Keratinocyte (primary cell): ENCODE measurements around the gene MAN1C1.

Source experiments
- CTCF ChIP-seq, 3 experiments: IDR thresholded peaks in 1 of 3; conservative IDR thresholded peaks in 1 of 3; optimal IDR thresholded peaks in 1 of 3; 2 replicates in 2 of 3; 3 replicates in 1 of 3; pipeline versions ENCODE3 to v1.5.1; 2011; ENCODE audit warnings: low read length in 3 of 3, mild to moderate bottlenecking in 3 of 3, moderate library complexity in 2 of 3, control low read depth in 1 of 3, inconsistent platforms in 1 of 3; ENCODE audit not compliant: insufficient read depth in 2 of 3; ENCODE audit errors: extremely low read depth in 1 of 3
- EZH2 ChIP-seq: IDR thresholded peaks from one replicate; pipeline ENCODE4 v1.6.1; 2012; ENCODE audit warnings: inconsistent platforms, mild to moderate bottlenecking, low read length, moderate library complexity

- no peak for TF ChIP-seq CTCF (optimal IDR thresholded peaks at IDR 0.05 in 1 of 3, IDR thresholded peaks at IDR 0.05 in 1 of 3, conservative IDR thresholded peaks at IDR 0.05 in 1 of 3; ENCODE audit: extremely low read depth in 1 of 3, insufficient read depth in 2 of 3, low read length in 3 of 3)
- no peak for TF ChIP-seq EZH2
These were observed 186.8 kb downstream of the MAN1C1 start for GRCh38 chr1:25803368-25803767.
